HG02938 (cell line): ENCODE measurements around the gene CLEC16A.

Experiments
- ATAC-seq: cut with Tn5 transposase; IDR thresholded peaks from one replicate; pipeline ENCODE4 v1.9.1; 2021; ENCODE audit warnings: mild to moderate bottlenecking, moderate library complexity; ENCODE audit not compliant: unreplicated experiment

CLEC16A gene

GRCh38 chr16:11165894-11166665 lies 221.7 kb downstream of the CLEC16A start:
- ATAC-seq = no peak

GRCh38 chr16:11167581-11167980 lies 223.2 kb downstream of the CLEC16A start:
- no peak for ATAC-seq

GRCh38 chr16:11168386-11169051 lies 224.2 kb downstream of the CLEC16A start:
- no peak for ATAC-seq

GRCh38 chr16:11169641-11170040 lies 225.3 kb downstream of the CLEC16A start:
- ATAC-seq = no peak

- no peak for ATAC-seq
Measured at GRCh38 chr16:11170201-11170600, 225.8 kb downstream of the CLEC16A start.

- no peak for ATAC-seq
Measured at GRCh38 chr16:11170696-11171447, 226.5 kb downstream of the CLEC16A start.

GRCh38 chr16:11171448-11171709 lies 227.0 kb downstream of the CLEC16A start:
- no peak for ATAC-seq

GRCh38 chr16:11171757-11172299 lies 227.5 kb downstream of the CLEC16A start:
- no peak for ATAC-seq

- no peak for ATAC-seq
Measured at GRCh38 chr16:11173426-11173825, 229.1 kb downstream of the CLEC16A start.

GRCh38 chr16:11174141-11174540 lies 229.8 kb downstream of the CLEC16A start:
- no peak for ATAC-seq

GRCh38 chr16:11175106-11175786 lies 230.9 kb downstream of the CLEC16A start:
- no peak for ATAC-seq

GRCh38 chr16:11175787-11176341 lies 231.5 kb downstream of the CLEC16A start:
- ATAC-seq = no peak

- ATAC-seq = no peak
Measured at GRCh38 chr16:11177578-11178160, 233.3 kb downstream of the CLEC16A start.

GRCh38 chr16:11178424-11178823 lies 234.1 kb downstream of the CLEC16A start:
- no peak for ATAC-seq

GRCh38 chr16:11179574-11179973 lies 235.2 kb downstream of the CLEC16A start:
- no peak for ATAC-seq

- no peak for ATAC-seq
Measured at GRCh38 chr16:11180489-11180888, 236.1 kb downstream of the CLEC16A start.

GRCh38 chr16:11181242-11181898 lies 237.0 kb downstream of the CLEC16A start:
- no peak for ATAC-seq

- ATAC-seq = no peak
Measured at GRCh38 chr16:11181899-11182279, 237.5 kb downstream of the CLEC16A start.

- no peak for ATAC-seq
Measured at GRCh38 chr16:11182411-11182810, 238.0 kb downstream of the CLEC16A start.
